BJ (cell line): Measurements from ENCODE around the gene HCRTR1. TPM values are rescaled to one million over a fixed set of nuclear protein-coding genes. Genes with fewer than 3 reads are reported as not detected.

Source experiments
- CTCF ChIA-PET: fragments of 350-600 bp; formaldehyde crosslinking; extraction: SDS; loops from one replicate; lab custom pipeline; 2021; ENCODE audit warnings: antibody characterized with exemption, inconsistent platforms; lab: Yijun Ruan, JAX
- POLR2A ChIA-PET: fragments of 300-600 bp; sonication (Branson Sonifier 250); formaldehyde crosslinking; extraction: SDS; loops from one replicate; lab custom pipeline; 2021; ENCODE audit warnings: antibody characterized with exemption; lab: Charles Lee
- DNase-seq: peaks from one replicate; pipeline ENCODE4 v3.0.0-alpha.2; 2011; ENCODE audit warnings: low read depth
- H3K27me3 ChIP-seq: 2 replicates; pipeline ENCODE4 v1.6.0; 2011; ENCODE audit warnings: low read length; ENCODE audit not compliant: control insufficient read depth, insufficient read depth
- H3K36me3 ChIP-seq: 2 replicates; pipeline ENCODE4 v1.5.1; 2011; ENCODE audit warnings: low read length; ENCODE audit not compliant: control insufficient read depth, insufficient read depth
- H3K4me3 ChIP-seq: 2 replicates; pipeline ENCODE4 v1.5.1; 2011; ENCODE audit warnings: low read depth, mild to moderate bottlenecking, control low read depth, low read length
- polyA plus RNA-seq: library from polyadenylated mRNA; depleted of rRNA; stranded (reverse); fragments of >200 nt; gene quantifications from 2 replicates; pipeline ENCODE4 v1.2.3, GENCODE V29; 2011
- TF ChIP-seq, protein P1 (sequence below): IDR thresholded peaks from 2 replicates; pipeline ENCODE4 v1.5.1; 2011; ENCODE audit warnings: low read depth, mild to moderate bottlenecking, control low read depth, inconsistent platforms, low read length, moderate library complexity; ENCODE audit not compliant: insufficient read depth

The HCRTR1 gene
- polyA plus RNA-seq, 1 experiment, result not detected

DNA sequence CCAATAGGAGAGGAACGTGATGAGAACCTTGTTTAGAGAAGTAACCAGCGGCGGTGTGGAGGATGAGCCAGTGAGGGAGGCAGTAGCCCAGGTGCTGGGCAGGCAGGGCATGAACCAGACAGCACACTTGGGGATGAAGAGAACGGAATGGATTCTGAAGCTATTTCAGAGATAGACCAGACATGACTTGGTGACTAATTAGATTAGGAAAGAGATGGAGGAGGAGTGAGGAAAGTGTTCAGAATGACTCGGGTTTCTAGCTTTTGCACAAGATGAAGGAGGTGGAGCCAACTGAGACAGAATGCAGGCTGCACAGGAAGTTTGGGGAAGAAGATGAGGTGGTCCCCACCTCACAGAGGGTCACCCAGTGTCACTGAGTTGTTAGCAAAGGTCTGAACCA, 22.1 kb downstream of the HCRTR1 start:
- Histone ChIP-seq H3K27me3 (no peaks in the 10 kb centered on the region), H3K36me3 (peaks cover 3% of the 10 kb centered on the region), H3K4me3 (no peak overlapping the region)
- ChIA-PET POLR2A (no interaction called here), CTCF (interaction anchor here (0.7 to 1.6 kb wide), 5 partner anchors 11 to 150 kb away, joined by 3 to 6 read pairs (median 3); no protein-coding TSS in a partner anchor)
- TF ChIP-seq, protein P1, sequence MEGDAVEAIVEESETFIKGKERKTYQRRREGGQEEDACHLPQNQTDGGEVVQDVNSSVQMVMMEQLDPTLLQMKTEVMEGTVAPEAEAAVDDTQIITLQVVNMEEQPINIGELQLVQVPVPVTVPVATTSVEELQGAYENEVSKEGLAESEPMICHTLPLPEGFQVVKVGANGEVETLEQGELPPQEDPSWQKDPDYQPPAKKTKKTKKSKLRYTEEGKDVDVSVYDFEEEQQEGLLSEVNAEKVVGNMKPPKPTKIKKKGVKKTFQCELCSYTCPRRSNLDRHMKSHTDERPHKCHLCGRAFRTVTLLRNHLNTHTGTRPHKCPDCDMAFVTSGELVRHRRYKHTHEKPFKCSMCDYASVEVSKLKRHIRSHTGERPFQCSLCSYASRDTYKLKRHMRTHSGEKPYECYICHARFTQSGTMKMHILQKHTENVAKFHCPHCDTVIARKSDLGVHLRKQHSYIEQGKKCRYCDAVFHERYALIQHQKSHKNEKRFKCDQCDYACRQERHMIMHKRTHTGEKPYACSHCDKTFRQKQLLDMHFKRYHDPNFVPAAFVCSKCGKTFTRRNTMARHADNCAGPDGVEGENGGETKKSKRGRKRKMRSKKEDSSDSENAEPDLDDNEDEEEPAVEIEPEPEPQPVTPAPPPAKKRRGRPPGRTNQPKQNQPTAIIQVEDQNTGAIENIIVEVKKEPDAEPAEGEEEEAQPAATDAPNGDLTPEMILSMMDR, result no peak
- no peak for DNase-seq

DNA sequence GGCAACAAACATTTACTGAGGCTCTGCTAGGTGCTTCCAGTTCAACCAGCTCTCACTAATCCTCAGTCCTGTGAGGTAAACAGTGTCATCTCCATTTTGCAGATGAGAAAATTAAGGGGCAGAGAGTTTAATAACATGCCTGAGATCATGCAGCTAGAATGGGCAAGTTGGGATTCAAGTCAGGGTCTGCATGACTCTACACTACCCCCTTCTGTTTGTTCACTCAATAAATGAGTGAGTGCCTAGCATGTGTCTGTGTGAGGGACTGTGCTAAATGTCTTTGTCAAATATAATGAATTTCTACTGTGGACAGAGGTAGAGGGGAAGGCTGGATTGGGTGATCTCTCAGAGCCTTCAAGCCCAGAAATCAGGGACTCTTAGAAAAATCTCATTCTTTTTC, 22.7 kb downstream of the HCRTR1 start:
- ChIA-PET POLR2A (no interaction called here), CTCF (interaction anchor here (0.6 to 1.6 kb wide), 5 partner anchors 11 to 149 kb away, joined by 3 to 6 read pairs (median 4); no protein-coding TSS in a partner anchor)
- Histone ChIP-seq H3K36me3 (0 out of 2 replicates have a peak, but pooled peaks cover 1% of the 10 kb centered on the region), H3K4me3 (no peak overlapping the region), H3K27me3 (no peaks in the 10 kb centered on the region)
- TF ChIP-seq, protein P1, result no peak
- no peak for DNase-seq

DNA sequence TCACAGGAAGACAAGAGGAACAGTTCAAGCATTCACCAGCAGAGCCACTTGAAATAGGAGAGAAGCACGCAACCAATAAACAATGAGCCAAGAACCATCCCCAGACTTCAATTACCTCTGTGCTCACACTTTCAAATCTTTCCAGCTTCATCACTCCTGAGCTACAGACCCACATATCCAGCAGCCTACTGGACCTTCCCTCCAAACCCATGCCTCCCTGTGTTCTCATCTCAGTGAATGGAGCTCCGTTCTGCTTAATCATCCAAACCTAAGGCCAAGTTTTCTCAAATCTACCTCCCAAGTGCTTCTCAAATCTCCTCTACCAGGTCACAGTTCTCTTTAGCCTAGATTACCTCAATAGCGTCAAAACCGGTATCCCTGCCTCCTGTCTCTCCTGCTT, 23.5 kb downstream of the HCRTR1 start:
- ChIA-PET POLR2A (no interaction called here), CTCF (interaction anchor here (1.0 to 1.6 kb wide), 2 partner anchors 75 to 148 kb away, joined by 4 to 5 read pairs; no protein-coding TSS in a partner anchor)
- no peak for DNase-seq
- H3K4me3 ChIP-seq, result no peak overlapping the region
- TF ChIP-seq, protein P1, result no peak
- no peaks in the 10 kb centered on the region for H3K36me3 ChIP-seq
- H3K27me3 ChIP-seq, result no peaks in the 10 kb centered on the region

- TF ChIP-seq, protein P1, result no peak
- ChIA-PET CTCF (interaction anchor here (0.7 kb wide), 1 partner anchor 73 kb away, joined by 3 read pairs; no protein-coding TSS in a partner anchor), POLR2A (interaction anchor here (0.7 kb wide), 1 partner anchor 206 kb away, joined by 4 read pairs; no protein-coding TSS in a partner anchor)
- no peak overlapping the region for H3K4me3 ChIP-seq
- no peak for DNase-seq
- H3K27me3 ChIP-seq, result no peaks in the 10 kb centered on the region
- H3K36me3 ChIP-seq, result no peaks in the 10 kb centered on the region
These were observed 24.9 kb downstream of the HCRTR1 start for GRCh38 chr1:31642366-31642765.

DNA sequence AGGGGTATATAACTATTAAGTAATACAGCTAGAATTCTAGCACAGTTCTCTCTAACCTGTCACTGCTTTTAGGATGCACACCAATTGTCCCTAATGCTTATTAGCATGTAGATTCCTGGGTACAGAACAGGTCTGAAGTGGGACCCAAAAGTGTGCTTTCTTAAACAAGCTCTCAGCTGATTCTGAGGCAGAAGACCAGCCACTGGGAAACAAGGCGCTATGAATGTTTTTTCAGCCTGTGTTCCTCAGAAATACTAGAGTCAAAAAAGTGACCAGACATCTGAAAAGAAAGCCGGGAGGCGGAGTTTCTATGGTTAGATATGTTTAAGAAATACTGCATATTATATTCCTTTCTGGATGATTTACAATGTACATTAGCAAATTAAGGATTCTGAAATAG, 25.4 kb downstream of the HCRTR1 start:
- H3K27me3 ChIP-seq, result no peaks in the 10 kb centered on the region
- CTCF ChIA-PET, result interaction anchor here (0.7 to 0.8 kb wide), 2 partner anchors 73 to 98 kb away, joined by 3 read pairs; no protein-coding TSS in a partner anchor
- DNase-seq, result no peak
- no peak overlapping the region for H3K4me3 ChIP-seq
- H3K36me3 ChIP-seq, result no peaks in the 10 kb centered on the region
- TF ChIP-seq, protein P1, result no peak
- POLR2A ChIA-PET, result no interaction called here
